OCI-LY3 (cell line): ENCODE data around the gene TAPT1.

ENCODE experiments used
- EZH2phosphoT487 ChIP-seq: fragments of 200-600 bp; shearing (Covaris generic); IDR thresholded peaks from 2 replicates; pipeline ENCODE4 v1.6.1; 2018; ENCODE audit warnings: antibody characterized with exemption, mixed run types, low read depth
- TF ChIP-seq, protein P1 (sequence below): fragments of 200-600, 300-600 bp; sonication (generic); IDR thresholded peaks from 2 replicates; pipeline ENCODE4 v1.5.1; 2014; ENCODE audit warnings: antibody characterized with exemption, low read length, low read depth

DNA sequence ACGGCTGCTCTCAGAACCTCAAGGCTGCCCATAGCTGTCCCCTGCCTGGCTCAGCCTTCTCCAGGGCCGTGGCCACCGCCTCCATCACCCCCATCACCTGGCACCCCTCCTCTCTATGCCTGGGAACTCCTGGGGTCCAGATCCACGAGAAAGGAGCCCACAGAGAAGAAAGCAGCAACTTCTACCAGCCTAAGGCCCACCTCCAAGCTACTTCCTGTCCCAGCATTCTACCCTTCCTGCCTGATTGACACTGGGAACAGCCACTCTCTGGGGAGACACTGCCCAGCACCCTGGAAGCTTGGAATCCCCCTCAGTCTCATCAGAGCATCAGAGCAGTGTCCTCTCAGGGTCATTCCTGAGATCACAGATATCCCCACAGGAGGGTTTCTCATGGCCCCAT is 105.6 kb downstream of the TAPT1 start:
- TF ChIP-seq, protein P1, sequence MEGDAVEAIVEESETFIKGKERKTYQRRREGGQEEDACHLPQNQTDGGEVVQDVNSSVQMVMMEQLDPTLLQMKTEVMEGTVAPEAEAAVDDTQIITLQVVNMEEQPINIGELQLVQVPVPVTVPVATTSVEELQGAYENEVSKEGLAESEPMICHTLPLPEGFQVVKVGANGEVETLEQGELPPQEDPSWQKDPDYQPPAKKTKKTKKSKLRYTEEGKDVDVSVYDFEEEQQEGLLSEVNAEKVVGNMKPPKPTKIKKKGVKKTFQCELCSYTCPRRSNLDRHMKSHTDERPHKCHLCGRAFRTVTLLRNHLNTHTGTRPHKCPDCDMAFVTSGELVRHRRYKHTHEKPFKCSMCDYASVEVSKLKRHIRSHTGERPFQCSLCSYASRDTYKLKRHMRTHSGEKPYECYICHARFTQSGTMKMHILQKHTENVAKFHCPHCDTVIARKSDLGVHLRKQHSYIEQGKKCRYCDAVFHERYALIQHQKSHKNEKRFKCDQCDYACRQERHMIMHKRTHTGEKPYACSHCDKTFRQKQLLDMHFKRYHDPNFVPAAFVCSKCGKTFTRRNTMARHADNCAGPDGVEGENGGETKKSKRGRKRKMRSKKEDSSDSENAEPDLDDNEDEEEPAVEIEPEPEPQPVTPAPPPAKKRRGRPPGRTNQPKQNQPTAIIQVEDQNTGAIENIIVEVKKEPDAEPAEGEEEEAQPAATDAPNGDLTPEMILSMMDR: no peak
- TF ChIP-seq EZH2phosphoT487: no peak
